OCI-LY3 (cell line): ENCODE measurements around the gene LRFN4.

Experiments
- CTCF ChIP-seq: fragments of 200-600, 300-600 bp; sonication (generic); IDR thresholded peaks from 2 replicates; pipeline ENCODE4 v1.5.1; 2014; ENCODE audit warnings: antibody characterized with exemption, low read length, low read depth
- EZH2phosphoT487 ChIP-seq: fragments of 200-600 bp; shearing (Covaris generic); IDR thresholded peaks from 2 replicates; pipeline ENCODE4 v1.6.1; 2018; ENCODE audit warnings: antibody characterized with exemption, mixed run types, low read depth

GRCh38 chr11:66864172-66864901 is 7.5 kb downstream of the LRFN4 start:
- TF ChIP-seq CTCF = no peak
- TF ChIP-seq EZH2phosphoT487 = no peak
